GM12875 (cell line): ENCODE measurements around the gene GRM7.

Experiments
- H3K4me3 ChIP-seq: one replicate; pipeline ENCODE4 v1.5.1; 2011; ENCODE audit warnings: low read depth, low read length, control low read depth
- CTCF ChIP-seq: IDR thresholded peaks from 2 replicates; pipeline ENCODE4 v1.5.1; 2011; ENCODE audit warnings: low read depth, mild to moderate bottlenecking, control low read depth, inconsistent platforms, low read length, moderate library complexity, borderline replicate concordance; ENCODE audit not compliant: insufficient read depth

GRM7 gene

DNA sequence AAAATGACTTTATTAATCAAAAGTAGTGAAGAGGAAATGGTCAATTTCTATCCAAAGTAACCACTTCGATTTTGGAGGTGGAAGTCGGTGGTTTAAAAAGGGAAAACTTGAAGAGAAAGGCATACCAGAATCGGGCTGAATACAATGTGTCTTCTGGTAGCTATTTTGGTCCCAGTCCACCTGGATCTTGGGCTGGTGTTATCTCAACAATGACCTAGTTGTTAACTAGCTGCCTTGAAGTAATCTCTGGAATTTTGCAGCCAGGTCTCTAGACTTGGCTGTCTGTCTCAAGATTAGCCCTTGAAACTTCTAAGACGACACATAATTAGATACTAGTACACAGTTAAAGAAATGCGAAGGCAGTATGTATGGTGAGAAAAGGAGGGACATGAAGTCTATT, 409.8 kb downstream of the GRM7 start:
- TF ChIP-seq CTCF: no peak
- no peak overlapping the region for H3K4me3 ChIP-seq

DNA sequence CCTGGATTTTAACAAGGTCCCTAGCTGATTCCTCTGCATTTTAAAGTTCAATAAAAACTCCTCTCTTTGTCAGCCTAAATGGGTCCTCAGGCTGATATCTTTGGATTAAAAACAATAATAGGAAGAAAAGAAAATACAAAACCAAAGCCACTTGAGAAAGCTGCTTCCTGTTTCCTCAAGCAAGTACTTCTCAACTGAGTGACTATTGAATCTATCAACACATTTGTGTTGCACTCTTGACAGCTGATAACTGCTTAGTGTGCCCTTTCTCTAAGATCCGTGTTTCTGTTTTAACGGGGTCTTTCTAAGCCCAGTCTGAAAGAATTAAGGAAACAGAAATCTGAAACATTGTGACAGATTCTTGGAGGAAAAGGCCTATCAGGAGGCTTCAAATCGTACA, 410.7 kb downstream of the GRM7 start:
- no peak for TF ChIP-seq CTCF
- H3K4me3 ChIP-seq: no peak overlapping the region

DNA sequence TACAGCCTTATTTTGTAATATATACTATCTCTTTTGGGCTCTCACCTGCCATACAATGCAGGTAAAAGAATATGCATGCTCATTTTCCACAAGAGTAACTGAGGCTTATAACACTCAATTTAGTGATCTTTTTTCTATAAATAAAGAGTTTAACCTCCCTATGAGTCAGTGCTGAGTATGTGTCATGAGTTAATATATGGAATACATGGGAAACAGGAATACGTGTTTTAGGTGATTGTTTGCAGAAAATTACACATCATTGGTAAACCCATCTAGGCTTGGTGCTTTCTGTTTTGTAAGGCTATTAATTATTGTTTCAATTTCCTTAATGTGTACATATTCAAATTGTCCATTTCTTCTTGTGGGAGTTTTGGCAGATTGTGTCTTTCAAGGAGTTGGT, 411.3 kb downstream of the GRM7 start:
- no peak overlapping the region for H3K4me3 ChIP-seq
- no peak for TF ChIP-seq CTCF

DNA sequence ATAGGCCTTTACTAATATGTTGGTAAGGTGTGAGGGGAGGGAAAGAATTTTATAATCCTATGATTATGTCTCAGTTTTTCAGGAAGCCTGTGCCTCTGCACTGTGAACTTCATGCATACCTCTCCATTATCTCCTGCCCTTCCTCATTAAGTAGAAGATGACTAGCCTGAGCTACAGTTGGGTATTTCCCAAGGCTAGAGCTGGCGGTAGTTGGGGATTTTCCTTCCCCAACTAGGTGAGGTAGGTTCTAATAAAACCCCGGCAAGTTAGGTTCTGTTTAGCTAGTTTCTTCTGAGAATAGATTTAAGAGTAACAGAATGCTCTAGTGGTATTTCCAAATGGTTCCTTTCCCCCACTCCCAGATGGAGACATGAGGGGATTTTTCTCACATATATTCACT, 414.5 kb downstream of the GRM7 start:
- H3K4me3 ChIP-seq: no peak overlapping the region
- TF ChIP-seq CTCF: no peak

GRCh38 chr3:7280318-7280717, 419.4 kb downstream of the GRM7 start:
- no peak overlapping the region for H3K4me3 ChIP-seq
- TF ChIP-seq CTCF: no peak

DNA sequence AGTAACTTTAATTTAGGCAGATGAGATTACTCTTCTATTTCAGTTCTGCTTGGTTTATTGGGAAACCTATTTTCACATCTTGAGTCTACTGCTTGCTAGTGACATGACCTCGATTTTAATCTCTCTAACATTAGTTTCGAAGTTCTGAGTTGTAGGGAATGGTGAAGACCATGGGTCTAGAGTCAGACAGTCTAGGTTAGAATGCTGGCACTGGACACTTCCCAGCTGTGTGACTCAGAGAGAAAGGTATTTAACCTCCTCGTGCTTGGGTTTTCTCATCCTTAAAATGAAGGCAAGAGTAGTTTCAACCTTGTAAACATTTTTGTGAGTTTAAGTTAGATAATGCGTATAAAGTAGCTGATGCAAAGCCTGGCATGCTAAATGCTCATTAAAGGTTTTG, 422.1 kb downstream of the GRM7 start:
- no peak for TF ChIP-seq CTCF
- no peak overlapping the region for H3K4me3 ChIP-seq

- no peak for TF ChIP-seq CTCF
- H3K4me3 ChIP-seq: no peak overlapping the region
These were observed 424.6 kb downstream of the GRM7 start for GRCh38 chr3:7285505-7285904.
